HL-60 (cell line): ENCODE measurements around the gene NCOR1.

ENCODE experiments used
- POLR2AphosphoS5 ChIP-seq: IDR thresholded peaks from 2 replicates; pipeline ENCODE4 v1.6.1; 2012; ENCODE audit warnings: low read depth
- TF ChIP-seq, protein P1 (sequence below): IDR thresholded peaks from one replicate; pipeline ENCODE4 v1.5.1; 2011; ENCODE audit warnings: low read length, control low read depth, inconsistent platforms; ENCODE audit not compliant: insufficient read depth

DNA sequence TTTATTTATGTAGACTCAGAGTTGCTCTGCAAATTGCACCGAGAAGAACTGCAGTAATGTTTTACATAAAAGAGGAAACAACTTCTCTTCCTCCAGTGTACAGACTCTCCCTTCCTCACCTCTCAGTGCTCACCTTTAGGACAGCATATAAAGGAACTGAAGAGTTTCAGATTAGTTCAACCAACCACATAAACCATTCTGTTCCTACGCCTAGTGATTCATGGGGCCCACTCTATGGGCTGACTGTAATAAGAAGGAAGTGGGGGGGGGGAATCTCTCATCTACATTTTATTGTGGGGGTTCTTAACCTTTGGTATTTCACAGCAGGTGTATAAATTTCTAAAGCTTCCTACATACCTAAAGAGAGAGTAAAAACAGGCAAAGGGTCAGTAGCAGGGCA is 234.1 kb downstream of the NCOR1 start:
- TF ChIP-seq, protein P1, sequence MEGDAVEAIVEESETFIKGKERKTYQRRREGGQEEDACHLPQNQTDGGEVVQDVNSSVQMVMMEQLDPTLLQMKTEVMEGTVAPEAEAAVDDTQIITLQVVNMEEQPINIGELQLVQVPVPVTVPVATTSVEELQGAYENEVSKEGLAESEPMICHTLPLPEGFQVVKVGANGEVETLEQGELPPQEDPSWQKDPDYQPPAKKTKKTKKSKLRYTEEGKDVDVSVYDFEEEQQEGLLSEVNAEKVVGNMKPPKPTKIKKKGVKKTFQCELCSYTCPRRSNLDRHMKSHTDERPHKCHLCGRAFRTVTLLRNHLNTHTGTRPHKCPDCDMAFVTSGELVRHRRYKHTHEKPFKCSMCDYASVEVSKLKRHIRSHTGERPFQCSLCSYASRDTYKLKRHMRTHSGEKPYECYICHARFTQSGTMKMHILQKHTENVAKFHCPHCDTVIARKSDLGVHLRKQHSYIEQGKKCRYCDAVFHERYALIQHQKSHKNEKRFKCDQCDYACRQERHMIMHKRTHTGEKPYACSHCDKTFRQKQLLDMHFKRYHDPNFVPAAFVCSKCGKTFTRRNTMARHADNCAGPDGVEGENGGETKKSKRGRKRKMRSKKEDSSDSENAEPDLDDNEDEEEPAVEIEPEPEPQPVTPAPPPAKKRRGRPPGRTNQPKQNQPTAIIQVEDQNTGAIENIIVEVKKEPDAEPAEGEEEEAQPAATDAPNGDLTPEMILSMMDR, result no peak
- TF ChIP-seq POLR2AphosphoS5, result no peak
